NCI-H1694 treated with DMSO at 0.1 percent for 48 hours (cell line): ENCODE measurements around the gene TEX11.

Experiments used
- DNase-seq: peaks from one replicate; lab custom pipeline; 2025; lab: John Stamatoyannopoulos, UW

The TEX11 gene

DNA sequence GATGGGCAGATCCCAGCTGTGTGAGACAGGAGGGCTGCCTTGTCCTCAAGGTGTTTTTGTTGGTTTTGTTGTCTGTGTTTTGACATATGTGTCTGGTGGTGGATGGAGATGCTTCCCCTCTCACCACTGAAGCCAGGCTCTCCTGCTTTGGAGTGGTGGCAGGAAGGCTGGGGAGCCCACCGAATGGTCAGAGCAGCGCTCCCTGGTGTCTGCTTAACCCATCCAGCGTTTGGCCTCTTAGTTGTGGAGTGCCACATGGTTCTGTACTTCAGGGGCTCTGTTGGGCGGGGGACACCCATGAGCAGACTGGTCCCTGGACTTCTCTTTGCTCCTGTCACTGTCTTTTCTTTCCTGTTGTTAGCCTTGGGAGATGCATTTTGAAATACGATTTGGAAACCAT lies 412.0 kb downstream of the TEX11 start:
- DNase-seq, result no peak

DNA sequence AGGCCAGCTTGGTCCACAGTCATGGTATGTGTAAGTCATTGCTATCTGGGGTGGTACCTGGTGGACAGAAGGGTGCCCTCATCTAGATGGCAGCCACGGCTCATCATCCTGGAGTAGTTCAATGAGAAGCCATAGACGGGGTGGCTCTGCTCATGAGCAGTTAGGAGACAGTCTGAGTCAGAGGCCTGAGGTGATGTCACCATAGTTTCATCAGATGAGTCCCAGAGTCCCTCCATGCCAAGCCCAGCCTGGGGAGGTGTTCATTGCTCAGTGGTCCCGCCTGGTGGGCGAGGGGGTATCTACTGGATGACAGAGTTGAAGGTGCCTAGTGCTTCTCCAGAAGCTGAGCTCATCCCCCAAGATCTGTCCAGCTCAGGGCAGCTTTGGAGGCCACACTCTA lies 414.1 kb downstream of the TEX11 start:
- DNase-seq, result no peak

DNA sequence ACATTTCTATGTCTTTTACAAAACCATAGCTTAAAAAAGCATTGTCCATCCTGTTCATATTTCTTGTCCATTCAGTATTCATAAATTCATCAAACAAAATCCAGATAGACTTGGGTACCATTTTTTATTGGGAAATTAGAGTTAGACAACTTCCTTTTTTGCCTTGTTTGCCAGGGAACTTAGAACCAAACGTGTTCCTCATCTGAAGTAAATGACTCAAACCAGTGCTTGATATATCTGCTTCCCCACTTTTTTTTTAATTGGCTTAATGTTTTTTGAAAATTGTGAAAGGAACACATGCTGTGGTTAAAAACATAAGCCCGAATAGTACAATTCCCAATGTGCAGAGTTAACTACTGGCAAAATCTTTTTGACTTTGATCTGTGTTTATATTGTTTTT lies 419.7 kb downstream of the TEX11 start:
- DNase-seq, result no peak

- no peak for DNase-seq
Measured at GRCh38 chrX:70485466-70485865, 423.0 kb downstream of the TEX11 start.

GRCh38 chrX:70482300-70482699 lies 426.2 kb downstream of the TEX11 start:
- DNase-seq, result no peak

GRCh38 chrX:70481471-70482270 lies 426.8 kb downstream of the TEX11 start:
- no peak for DNase-seq

DNA sequence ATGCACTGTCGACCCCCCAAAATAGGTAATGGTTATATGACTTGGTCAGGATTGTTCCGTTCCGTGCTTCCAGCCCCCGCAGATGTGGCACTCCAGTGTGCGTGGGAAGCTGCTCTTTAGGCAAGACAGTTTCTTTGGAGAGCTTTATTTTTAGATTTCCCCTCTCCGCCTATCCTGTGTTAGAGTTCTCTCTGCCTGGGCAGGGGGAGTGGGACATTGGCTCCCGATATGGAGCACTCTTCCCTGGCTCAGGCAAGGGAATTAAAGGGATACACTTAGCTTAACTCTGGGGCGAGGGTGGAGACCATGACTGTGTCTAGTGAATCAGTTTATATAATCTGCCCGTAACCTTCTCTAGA lies 427.9 kb downstream of the TEX11 start:
- DNase-seq, result no peak

DNA sequence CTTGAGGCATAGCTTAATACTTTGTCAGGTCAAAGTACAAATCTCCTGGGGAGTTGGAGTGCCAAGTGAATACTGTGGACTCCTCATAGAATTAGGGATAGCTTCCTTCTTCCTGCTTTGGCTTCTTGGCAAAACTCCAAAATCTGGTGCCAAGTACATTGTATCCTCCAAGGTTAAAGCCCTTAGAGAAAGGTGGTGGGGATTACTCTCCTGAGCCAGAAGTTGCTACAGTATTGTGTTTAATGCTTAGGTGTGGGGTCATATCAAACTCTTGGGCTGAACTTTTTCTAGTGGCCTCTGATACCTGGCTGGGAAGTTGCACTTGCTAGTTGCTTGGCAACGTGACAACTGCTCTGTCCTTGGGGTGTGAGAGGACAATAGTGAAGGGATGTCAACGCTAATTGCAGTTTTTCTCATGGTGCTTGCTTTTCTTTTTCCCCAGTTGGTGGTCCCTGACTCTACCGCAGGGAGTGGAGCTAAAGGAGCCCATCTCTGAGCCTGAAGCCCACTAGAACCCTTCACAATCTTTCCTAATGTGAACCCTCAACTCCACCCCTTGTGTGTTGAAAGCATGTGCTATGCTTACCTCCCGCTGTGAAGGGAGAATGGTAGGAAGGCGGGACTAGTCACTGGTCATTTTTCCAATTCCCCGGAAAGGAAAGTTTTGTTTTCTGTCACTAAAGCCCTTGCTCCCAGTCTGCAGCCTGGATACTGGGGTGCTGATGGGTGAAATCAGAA lies 428.4 kb downstream of the TEX11 start:
- DNase-seq, result no peak

DNA sequence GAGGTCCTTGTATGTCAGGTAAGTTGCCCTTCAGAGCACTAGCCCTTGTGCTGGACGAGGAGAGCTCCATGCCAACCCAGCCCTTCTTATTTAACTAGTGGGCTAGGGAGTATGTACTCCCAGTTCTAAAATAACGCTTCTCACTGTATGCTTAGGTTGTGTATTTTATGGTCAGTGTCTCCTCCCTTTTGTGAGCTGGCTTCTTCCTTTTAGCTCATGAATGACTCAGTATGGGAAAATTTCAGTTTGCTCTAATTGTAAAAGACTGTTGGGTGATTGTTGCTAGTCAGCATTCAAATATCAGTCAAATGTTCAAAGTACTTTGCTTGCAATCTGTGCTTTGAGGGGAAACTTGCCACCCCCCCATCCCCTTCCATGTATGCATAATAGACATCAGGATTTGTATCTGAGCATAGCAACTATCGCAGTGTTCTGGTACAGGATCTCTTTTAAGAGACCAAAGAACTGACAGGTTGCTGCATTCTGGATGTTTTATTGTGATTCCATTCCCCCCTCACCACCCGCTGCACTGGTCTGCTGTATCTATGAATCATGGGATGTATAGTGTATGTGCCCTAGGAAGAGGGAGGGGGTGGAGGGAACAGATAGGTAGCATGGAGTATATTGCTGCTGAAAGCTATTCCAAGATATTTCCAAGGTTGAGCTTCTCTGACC lies 429.1 kb downstream of the TEX11 start:
- DNase-seq, result no peak
